Fibroblast of lung (primary cell): ENCODE measurements around the gene HSPA5. TPM values are rescaled to one million over a fixed set of nuclear protein-coding genes. Genes with fewer than 3 reads are reported as not detected.
"Not testable (repeated sequence)": the region's sequence is repeated elsewhere in the genome, so short reads cannot be mapped to it uniquely, and the experiment has no call there.

Experiments used
- DNase-seq, 2 donors: peaks; one replicate each; pipeline versions ENCODE4 v3.0.0 to v3.0.0-alpha.2; 2010; ENCODE audit warnings: low read depth in 2 of 2
- H2AFZ ChIP-seq: 2 replicates; pipeline ENCODE4 v1.5.1; 2012; ENCODE audit warnings: low read length, control low read depth, inconsistent platforms
- H3K27ac ChIP-seq: 2 replicates; pipeline ENCODE4 v1.5.1; 2011; ENCODE audit warnings: low read length, control low read depth; ENCODE audit not compliant: insufficient read depth
- H3K27me3 ChIP-seq: 2 replicates; pipeline ENCODE4 v1.5.1; 2011; ENCODE audit warnings: mild to moderate bottlenecking, low read length; ENCODE audit not compliant: control insufficient read depth, insufficient read depth
- H3K36me3 ChIP-seq: 2 replicates; pipeline ENCODE4 v1.5.1; 2011; ENCODE audit warnings: low read length; ENCODE audit not compliant: control insufficient read depth, insufficient read depth
- H3K4me1 ChIP-seq: 2 replicates; pipeline ENCODE4 v1.5.1; 2011; ENCODE audit warnings: low read length; ENCODE audit not compliant: control insufficient read depth, insufficient read depth; ENCODE audit errors: extremely low read depth
- H3K4me2 ChIP-seq: 2 replicates; pipeline ENCODE4 v1.5.1; 2011; ENCODE audit warnings: low read length, control low read depth; ENCODE audit not compliant: insufficient read depth; ENCODE audit errors: extremely low read depth
- H3K4me3 ChIP-seq, 4 experiments: fragments of 200-600 bp in 1 of 4; sonication (generic) in 1 of 4; replicated peaks in 1 of 4; 2 replicates each; pipeline ENCODE4 v1.5.1; 2011 to 2016; ENCODE audit warnings: low read length in 4 of 4, low read depth in 3 of 4, mild to moderate bottlenecking in 3 of 4, control low read depth in 2 of 4, inconsistent platforms in 1 of 4, mixed read lengths in 1 of 4; ENCODE audit not compliant: insufficient read depth in 1 of 4; ENCODE audit errors: control extremely low read depth in 1 of 4
- H3K79me2 ChIP-seq: 2 replicates; pipeline ENCODE4 v1.5.1; 2012; ENCODE audit warnings: mild to moderate bottlenecking, low read length, inconsistent platforms; ENCODE audit not compliant: control insufficient read depth, insufficient read depth
- H3K9ac ChIP-seq: 2 replicates; pipeline ENCODE4 v1.5.1; 2011; ENCODE audit warnings: mild to moderate bottlenecking, low read length, control low read depth; ENCODE audit not compliant: insufficient read depth
- H3K9me3 ChIP-seq: 2 replicates; pipeline ENCODE4 v1.5.1; 2012; ENCODE audit warnings: low read depth, low read length; ENCODE audit not compliant: control insufficient read depth, insufficient read depth
- H4K20me1 ChIP-seq: 2 replicates; pipeline ENCODE4 v1.5.1; 2011; ENCODE audit warnings: low read length; ENCODE audit not compliant: control insufficient read depth, insufficient read depth; ENCODE audit errors: extremely low read depth
- EZH2 ChIP-seq: IDR thresholded peaks from 2 replicates; pipeline ENCODE4 v1.5.1; 2012; ENCODE audit warnings: low read length, control low read depth, mild to moderate bottlenecking; ENCODE audit errors: missing control alignments
- polyA plus RNA-seq, 2 donors: library from polyadenylated mRNA; depleted of rRNA in 1 of 2; stranded (reverse) in 1 of 2; unstranded in 1 of 2; fragments of >200 nt; gene quantifications; 2 replicates each; pipeline ENCODE4 v1.2.1, GENCODE V29; 2011 to 2012; ENCODE audit warnings: missing spikeins in 1 of 2
- total RNA-seq: library from RNA; depleted of rRNA; stranded (reverse); fragments of >200 nt; gene quantifications from 2 replicates; pipeline ENCODE4 v1.2.1, GENCODE V29; 2014
- TF ChIP-seq, protein P1 (sequence below), 2 donors: IDR thresholded peaks in 1 of 2; conservative IDR thresholded peaks in 1 of 2; 1 replicate in 1 of 2; 2 replicates in 1 of 2; pipeline ENCODE4 v1.5.1; 2011 to 2012; ENCODE audit warnings: low read length in 2 of 2, control low read depth in 1 of 2, inconsistent platforms in 1 of 2, low read depth in 1 of 2, mild to moderate bottlenecking in 1 of 2

HSPA5 gene
- total and polyA plus RNA-seq, 2 donors (not counting 1 experiment from before 2014, with no cell fraction given) = 339 to 482 TPM

GRCh38 chr9:125268394-125269013, 27.4 kb upstream of the HSPA5 start:
- Histone ChIP-seq H3K4me1 (no peaks in the 10 kb centered on the region), H3K4me2 (no peak overlapping the region), H4K20me1 (no peaks in the 10 kb centered on the region), H3K36me3 (peaks cover 2% of the 10 kb centered on the region), H3K9me3 (no peaks in the 10 kb centered on the region), H3K9ac (no peak overlapping the region), H3K4me3 (no peak overlapping the region), H3K27ac (no peak overlapping the region), H3K27me3 (no peaks in the 10 kb centered on the region), H3K79me2 (peaks cover 56% of the 10 kb centered on the region), H2AFZ (no peak overlapping the region)
- DNase-seq = no peak
- no peak for TF ChIP-seq EZH2
- TF ChIP-seq, protein P1, sequence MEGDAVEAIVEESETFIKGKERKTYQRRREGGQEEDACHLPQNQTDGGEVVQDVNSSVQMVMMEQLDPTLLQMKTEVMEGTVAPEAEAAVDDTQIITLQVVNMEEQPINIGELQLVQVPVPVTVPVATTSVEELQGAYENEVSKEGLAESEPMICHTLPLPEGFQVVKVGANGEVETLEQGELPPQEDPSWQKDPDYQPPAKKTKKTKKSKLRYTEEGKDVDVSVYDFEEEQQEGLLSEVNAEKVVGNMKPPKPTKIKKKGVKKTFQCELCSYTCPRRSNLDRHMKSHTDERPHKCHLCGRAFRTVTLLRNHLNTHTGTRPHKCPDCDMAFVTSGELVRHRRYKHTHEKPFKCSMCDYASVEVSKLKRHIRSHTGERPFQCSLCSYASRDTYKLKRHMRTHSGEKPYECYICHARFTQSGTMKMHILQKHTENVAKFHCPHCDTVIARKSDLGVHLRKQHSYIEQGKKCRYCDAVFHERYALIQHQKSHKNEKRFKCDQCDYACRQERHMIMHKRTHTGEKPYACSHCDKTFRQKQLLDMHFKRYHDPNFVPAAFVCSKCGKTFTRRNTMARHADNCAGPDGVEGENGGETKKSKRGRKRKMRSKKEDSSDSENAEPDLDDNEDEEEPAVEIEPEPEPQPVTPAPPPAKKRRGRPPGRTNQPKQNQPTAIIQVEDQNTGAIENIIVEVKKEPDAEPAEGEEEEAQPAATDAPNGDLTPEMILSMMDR (conservative IDR thresholded peaks at IDR 0.05 in 1 of 2, IDR thresholded peaks at IDR 0.05 in 1 of 2; ENCODE audit: low read depth in 1 of 2, low read length in 2 of 2) = no peak

- not testable (repeated sequence) for H3K9me3 ChIP-seq, H2AFZ ChIP-seq, DNase-seq, H3K9ac ChIP-seq, H3K36me3 ChIP-seq, H4K20me1 ChIP-seq, H3K4me1 ChIP-seq, H3K27me3 ChIP-seq, H3K27ac ChIP-seq, H3K4me2 ChIP-seq, H3K4me3 ChIP-seq
- H3K79me2 ChIP-seq = peaks cover 61% of the 10 kb centered on the region
Observed at GRCh38 chr9:125264068-125264467, 22.9 kb upstream of the HSPA5 start.

DNA sequence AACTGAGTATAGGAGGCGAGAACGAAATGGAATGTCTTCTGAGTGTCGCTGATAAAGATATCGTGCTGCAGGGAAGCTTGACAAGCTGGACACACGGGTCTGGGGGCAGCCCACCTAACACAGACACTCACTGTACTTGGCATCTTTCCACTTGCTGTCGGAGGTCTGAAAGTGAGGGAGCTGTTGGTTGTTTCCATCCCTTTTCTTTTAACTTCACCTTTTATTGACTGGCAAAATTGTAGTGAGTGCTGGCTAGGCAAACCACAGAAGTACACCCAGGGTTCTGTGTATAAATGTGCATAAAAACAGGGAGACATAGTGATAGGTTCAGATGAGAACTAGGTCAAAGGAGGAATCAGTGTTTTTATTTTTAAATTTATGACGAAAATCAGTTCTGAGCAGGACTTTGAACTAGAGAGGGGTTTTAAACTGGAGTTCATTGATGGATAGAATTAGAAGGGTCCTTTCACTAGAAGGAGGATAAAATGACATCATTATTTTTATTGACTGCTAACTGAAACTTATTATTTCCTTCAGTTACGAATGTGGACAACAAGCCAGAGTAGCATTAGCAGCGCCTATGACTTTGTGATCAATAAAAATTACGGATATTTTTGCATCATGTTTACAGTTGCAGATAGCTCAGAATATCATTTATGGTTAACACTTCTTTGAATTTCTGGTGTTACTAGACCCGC, 21.3 kb upstream of the HSPA5 start:
- no peaks in the 10 kb centered on the region for H3K9me3 ChIP-seq
- H3K4me1 ChIP-seq = peaks cover 3% of the 10 kb centered on the region
- H3K27ac ChIP-seq = peak overlapping the region; percentile 82
- H3K36me3 ChIP-seq = peaks cover 2% of the 10 kb centered on the region
- no peaks in the 10 kb centered on the region for H3K27me3 ChIP-seq
- TF ChIP-seq, protein P1 (conservative IDR thresholded peaks at IDR 0.05 in 1 of 2, IDR thresholded peaks at IDR 0.05 in 1 of 2; ENCODE audit: low read depth in 1 of 2, low read length in 2 of 2) = no peak
- peaks cover 51% of the 10 kb centered on the region for H3K79me2 ChIP-seq
- peak overlapping the region; percentile 67 for H2AFZ ChIP-seq
- peak in 1 of 2 donors; percentile 25 for DNase-seq
- peak overlapping the region; percentile 75 to 99 (median 96) for H3K4me3 ChIP-seq
- no peaks in the 10 kb centered on the region for H4K20me1 ChIP-seq
- peak overlapping the region; percentile 88 for H3K9ac ChIP-seq
- peak overlapping the region; percentile 99 for H3K4me2 ChIP-seq
